GM19099 (cell line): Measurements from ENCODE around the gene ADAP1.

Source experiments
- POLR2A ChIP-seq: IDR thresholded peaks from 3 replicates; pipeline ENCODE4 v1.6.1; 2011; ENCODE audit warnings: low read depth; ENCODE audit not compliant: insufficient read length; ENCODE audit errors: extremely low read depth

The ADAP1 gene

GRCh38 chr7:896346-897075 lies 58.0 kb downstream of the ADAP1 start:
- TF ChIP-seq POLR2A, result no peak

GRCh38 chr7:895451-896052 lies 58.9 kb downstream of the ADAP1 start:
- TF ChIP-seq POLR2A, result no peak

- TF ChIP-seq POLR2A, result no peak
Measured at GRCh38 chr7:894927-895450, 59.5 kb downstream of the ADAP1 start.

GRCh38 chr7:894164-894867 lies 60.2 kb downstream of the ADAP1 start:
- TF ChIP-seq POLR2A, result no peak

GRCh38 chr7:893686-894085 lies 60.8 kb downstream of the ADAP1 start:
- TF ChIP-seq POLR2A, result no peak

- no peak for TF ChIP-seq POLR2A
Measured at GRCh38 chr7:892648-893593, 61.6 kb downstream of the ADAP1 start.

GRCh38 chr7:891805-892204 lies 62.7 kb downstream of the ADAP1 start:
- no peak for TF ChIP-seq POLR2A

- no peak for TF ChIP-seq POLR2A
Measured at GRCh38 chr7:891291-891690, 63.2 kb downstream of the ADAP1 start.

- TF ChIP-seq POLR2A, result no peak
Measured at GRCh38 chr7:890868-891267, 63.6 kb downstream of the ADAP1 start.

GRCh38 chr7:889391-889790 lies 65.1 kb downstream of the ADAP1 start:
- TF ChIP-seq POLR2A, result no peak

- no peak for TF ChIP-seq POLR2A
Measured at GRCh38 chr7:889025-889390, 65.5 kb downstream of the ADAP1 start.

GRCh38 chr7:888081-889024 lies 66.1 kb downstream of the ADAP1 start:
- TF ChIP-seq POLR2A, result no peak

GRCh38 chr7:887488-887820 lies 67.0 kb downstream of the ADAP1 start:
- TF ChIP-seq POLR2A, result no peak
